GM06990 (cell line): ENCODE measurements around the gene OR6M1.

Source experiments
- DNase-seq: peaks from one replicate; pipeline ENCODE4 v3.0.0-alpha.2; 2011; ENCODE audit not compliant: insufficient read length; ENCODE audit errors: extremely low read depth
- H3K27me3 ChIP-seq: replicated peaks from 2 replicates; pipeline ENCODE4 v1.6.0; 2011; ENCODE audit warnings: low read length; ENCODE audit not compliant: control insufficient read depth, insufficient read depth
- H3K36me3 ChIP-seq: 2 replicates; pipeline ENCODE4 v1.5.1; 2011; ENCODE audit warnings: low read length; ENCODE audit not compliant: control insufficient read depth, insufficient read depth
- H3K4me3 ChIP-seq: replicated peaks from 2 replicates; pipeline ENCODE4 v1.5.1; 2011; ENCODE audit warnings: low read depth, mild to moderate bottlenecking, control low read depth, low read length
- TF ChIP-seq, protein P1 (sequence below): IDR thresholded peaks from 2 replicates; pipeline ENCODE4 v1.5.1; 2011; ENCODE audit warnings: low read length, control low read depth, mild to moderate bottlenecking, inconsistent platforms; ENCODE audit not compliant: insufficient read depth, poor library complexity, severe bottlenecking

OR6M1 gene, protein sequence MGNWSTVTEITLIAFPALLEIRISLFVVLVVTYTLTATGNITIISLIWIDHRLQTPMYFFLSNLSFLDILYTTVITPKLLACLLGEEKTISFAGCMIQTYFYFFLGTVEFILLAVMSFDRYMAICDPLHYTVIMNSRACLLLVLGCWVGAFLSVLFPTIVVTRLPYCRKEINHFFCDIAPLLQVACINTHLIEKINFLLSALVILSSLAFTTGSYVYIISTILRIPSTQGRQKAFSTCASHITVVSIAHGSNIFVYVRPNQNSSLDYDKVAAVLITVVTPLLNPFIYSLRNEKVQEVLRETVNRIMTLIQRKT

DNA sequence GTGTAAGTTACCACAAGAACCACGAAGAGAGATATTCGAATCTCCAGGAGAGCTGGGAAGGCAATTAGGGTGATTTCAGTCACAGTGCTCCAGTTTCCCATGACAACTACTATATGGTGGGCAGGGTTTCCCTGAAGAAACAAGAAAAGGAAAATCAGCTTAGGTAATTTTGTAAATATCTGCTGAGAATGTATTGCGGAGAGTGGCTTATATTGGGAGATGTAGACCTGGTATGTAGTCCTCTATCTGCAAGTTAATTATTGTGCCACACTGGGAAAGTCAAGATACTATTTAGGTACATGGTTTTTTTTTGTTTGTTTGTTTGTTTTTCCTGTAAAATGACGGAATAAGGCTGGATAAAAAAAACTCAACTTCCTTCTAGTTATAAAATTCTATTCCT lies at the start of gene OR6M1:
Gene OR6M1 (minus strand): TSS at position 101 of the 400 bp plus-strand sequence. CDS start 0 bp downstream, at position 101.
- DNase-seq = no peak
- Histone ChIP-seq H3K36me3 (no peaks in the 10 kb centered on the region), H3K4me3 (no peak within 1 kb of the TSS), H3K27me3 (no peaks in the 10 kb centered on the region)
- TF ChIP-seq, protein P1, sequence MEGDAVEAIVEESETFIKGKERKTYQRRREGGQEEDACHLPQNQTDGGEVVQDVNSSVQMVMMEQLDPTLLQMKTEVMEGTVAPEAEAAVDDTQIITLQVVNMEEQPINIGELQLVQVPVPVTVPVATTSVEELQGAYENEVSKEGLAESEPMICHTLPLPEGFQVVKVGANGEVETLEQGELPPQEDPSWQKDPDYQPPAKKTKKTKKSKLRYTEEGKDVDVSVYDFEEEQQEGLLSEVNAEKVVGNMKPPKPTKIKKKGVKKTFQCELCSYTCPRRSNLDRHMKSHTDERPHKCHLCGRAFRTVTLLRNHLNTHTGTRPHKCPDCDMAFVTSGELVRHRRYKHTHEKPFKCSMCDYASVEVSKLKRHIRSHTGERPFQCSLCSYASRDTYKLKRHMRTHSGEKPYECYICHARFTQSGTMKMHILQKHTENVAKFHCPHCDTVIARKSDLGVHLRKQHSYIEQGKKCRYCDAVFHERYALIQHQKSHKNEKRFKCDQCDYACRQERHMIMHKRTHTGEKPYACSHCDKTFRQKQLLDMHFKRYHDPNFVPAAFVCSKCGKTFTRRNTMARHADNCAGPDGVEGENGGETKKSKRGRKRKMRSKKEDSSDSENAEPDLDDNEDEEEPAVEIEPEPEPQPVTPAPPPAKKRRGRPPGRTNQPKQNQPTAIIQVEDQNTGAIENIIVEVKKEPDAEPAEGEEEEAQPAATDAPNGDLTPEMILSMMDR = no peak

DNA sequence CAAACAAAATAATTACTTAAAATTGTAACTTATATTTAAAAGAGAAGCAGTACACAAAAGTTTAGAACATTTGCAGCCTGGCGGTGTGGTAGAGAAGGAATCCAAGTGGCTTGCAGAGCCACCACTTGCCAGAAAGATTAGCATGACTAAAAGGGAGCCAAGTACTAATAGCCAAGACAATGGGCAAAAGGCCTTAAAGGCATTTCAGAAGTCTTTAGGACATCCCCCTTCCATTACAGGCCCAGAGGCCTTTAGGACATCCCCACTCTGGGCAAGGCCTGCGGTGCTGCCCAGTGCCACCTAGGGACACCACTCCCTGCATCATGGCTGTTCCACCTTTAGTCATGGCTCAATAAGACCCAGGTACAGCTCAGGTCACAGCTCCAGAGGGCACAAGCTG lies 46.9 kb upstream of the OR6M1 start:
- no peak for DNase-seq
- no peaks in the 10 kb centered on the region for H3K27me3 ChIP-seq
- H3K4me3 ChIP-seq = no peak overlapping the region
- TF ChIP-seq, protein P1 = no peak
- no peaks in the 10 kb centered on the region for H3K36me3 ChIP-seq

DNA sequence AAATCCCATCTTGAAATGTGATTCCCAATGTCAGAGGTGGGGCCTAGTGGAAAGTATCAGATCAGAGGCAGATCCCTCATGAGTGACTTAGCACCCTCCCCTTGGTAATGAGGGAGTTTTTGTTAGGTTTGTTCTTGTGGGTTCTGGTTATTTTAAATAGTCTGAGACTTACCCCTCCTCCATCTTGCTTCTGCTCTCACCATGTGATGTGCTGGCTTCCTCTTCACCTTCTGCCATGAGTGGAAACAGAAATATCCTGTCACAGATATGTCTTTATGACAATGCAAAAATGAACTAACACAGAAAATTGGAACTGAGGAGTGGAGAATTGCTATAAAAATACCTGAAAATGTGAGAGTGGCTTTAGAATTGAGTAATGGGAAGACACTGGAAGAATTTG lies 46.2 kb upstream of the OR6M1 start:
- Histone ChIP-seq H3K27me3 (no peaks in the 10 kb centered on the region), H3K36me3 (no peaks in the 10 kb centered on the region), H3K4me3 (no peak overlapping the region)
- TF ChIP-seq, protein P1 = no peak
- DNase-seq = no peak

DNA sequence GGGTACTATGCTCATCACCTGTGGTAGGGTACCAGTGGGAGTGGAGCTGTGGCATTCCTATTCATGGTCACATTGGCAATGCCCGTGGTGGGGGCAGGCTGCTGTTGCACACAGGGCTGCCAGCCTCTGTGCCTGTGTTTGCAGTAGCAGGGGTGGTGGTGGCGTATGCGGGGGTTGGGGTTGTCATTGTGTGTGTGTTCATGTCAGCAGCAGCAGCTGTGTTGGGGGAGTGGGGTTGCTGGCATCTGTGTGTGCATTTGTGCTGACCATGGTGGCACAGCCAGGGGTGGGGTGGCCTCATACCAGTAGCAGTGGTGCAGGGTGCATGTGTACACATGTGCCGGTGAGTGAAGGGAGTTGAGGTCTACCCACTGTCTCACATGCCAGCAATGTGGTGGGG lies 45.0 kb upstream of the OR6M1 start:
- Histone ChIP-seq H3K36me3 (no peaks in the 10 kb centered on the region), H3K27me3 (no peaks in the 10 kb centered on the region), H3K4me3 (no peak overlapping the region)
- TF ChIP-seq, protein P1 = no peak
- DNase-seq = no peak

DNA sequence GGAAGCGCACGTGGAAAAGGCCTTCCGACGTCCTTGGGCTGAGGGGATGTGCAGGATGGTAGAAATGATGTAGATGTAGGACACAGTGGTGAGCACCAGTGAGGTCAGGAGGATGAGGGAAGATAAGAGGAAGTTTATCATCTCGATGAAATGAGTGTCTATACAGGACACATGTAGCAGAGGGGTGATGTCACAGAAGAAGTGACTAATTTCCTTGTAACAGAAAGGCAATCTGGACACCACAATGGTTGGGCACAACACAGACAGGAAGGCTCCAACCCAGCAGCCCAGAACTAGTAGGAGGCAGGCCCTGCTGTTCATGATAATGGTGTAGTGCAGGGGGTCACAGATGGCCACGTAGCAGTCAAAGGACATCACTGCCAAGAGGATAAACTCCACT lies 35.0 kb upstream of the OR6M1 start:
- DNase-seq = no peak
- H3K4me3 ChIP-seq = no peak overlapping the region
- TF ChIP-seq, protein P1 = no peak
- H3K27me3 ChIP-seq = no peaks in the 10 kb centered on the region
- H3K36me3 ChIP-seq = no peaks in the 10 kb centered on the region

DNA sequence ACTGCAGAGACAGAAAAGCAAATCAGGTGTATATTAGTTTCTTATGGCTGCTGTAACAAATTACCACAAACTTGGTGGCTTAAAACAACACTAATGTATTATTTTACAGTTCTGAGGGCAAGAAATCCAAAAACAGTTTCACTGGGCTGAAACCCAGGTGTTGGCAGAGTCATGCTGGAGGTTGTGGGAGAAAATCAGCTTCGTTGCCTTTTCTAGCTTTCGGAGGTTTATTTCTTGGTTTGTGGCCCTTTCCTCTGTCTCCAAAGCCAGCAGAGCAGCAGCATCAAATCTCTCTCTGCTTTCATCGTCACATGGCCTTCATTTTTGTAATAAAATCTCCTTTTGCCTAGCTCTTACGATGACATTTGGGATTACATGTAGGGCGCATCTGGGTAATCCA lies 33.0 kb upstream of the OR6M1 start:
- DNase-seq = no peak
- Histone ChIP-seq H3K4me3 (no peak overlapping the region), H3K27me3 (no peaks in the 10 kb centered on the region), H3K36me3 (no peaks in the 10 kb centered on the region)
- TF ChIP-seq, protein P1 = no peak
